Nephron (organoid): ENCODE results near the gene GZMM.
A peak's percentile ranks its signal among the peaks of the same experiment; 100 is the strongest.

ENCODE experiments used
- H3K27ac Mint-ChIP-seq, 3 experiments: 2 replicates each; pipeline ENCODE4 v1.8.0; 2020; ENCODE audit warnings: mixed read lengths in 3 of 3, mild to moderate bottlenecking in 2 of 3, moderate library complexity in 1 of 3
- H3K27me3 Mint-ChIP-seq: 2 replicates; pipeline ENCODE4 v1.8.0; 2021; ENCODE audit warnings: low read depth, mild to moderate bottlenecking, moderate library complexity, mixed read lengths
- H3K36me3 Mint-ChIP-seq: 2 replicates; pipeline ENCODE4 v1.8.0; 2020; ENCODE audit warnings: low read depth, mixed read lengths
- H3K4me1 Mint-ChIP-seq: 2 replicates; pipeline ENCODE4 v1.8.0; 2020; ENCODE audit warnings: mixed read lengths
- H3K4me3 Mint-ChIP-seq, 3 experiments: 2 replicates each; pipeline ENCODE4 v1.8.0; 2020; ENCODE audit warnings: mild to moderate bottlenecking in 3 of 3, mixed read lengths in 3 of 3, moderate library complexity in 2 of 3
- H3K9me3 Mint-ChIP-seq: 2 replicates; pipeline ENCODE4 v1.8.0; 2020; ENCODE audit warnings: mixed read lengths
- TF ChIP-seq, protein P1 (sequence below), 3 experiments: fragments of 200-600 bp; sonication (generic); IDR thresholded peaks; one replicate each; pipeline ENCODE4 v1.5.0; 2021; ENCODE audit warnings: antibody characterized with exemption in 3 of 3; ENCODE audit not compliant: unreplicated experiment in 3 of 3

The GZMM gene

DNA sequence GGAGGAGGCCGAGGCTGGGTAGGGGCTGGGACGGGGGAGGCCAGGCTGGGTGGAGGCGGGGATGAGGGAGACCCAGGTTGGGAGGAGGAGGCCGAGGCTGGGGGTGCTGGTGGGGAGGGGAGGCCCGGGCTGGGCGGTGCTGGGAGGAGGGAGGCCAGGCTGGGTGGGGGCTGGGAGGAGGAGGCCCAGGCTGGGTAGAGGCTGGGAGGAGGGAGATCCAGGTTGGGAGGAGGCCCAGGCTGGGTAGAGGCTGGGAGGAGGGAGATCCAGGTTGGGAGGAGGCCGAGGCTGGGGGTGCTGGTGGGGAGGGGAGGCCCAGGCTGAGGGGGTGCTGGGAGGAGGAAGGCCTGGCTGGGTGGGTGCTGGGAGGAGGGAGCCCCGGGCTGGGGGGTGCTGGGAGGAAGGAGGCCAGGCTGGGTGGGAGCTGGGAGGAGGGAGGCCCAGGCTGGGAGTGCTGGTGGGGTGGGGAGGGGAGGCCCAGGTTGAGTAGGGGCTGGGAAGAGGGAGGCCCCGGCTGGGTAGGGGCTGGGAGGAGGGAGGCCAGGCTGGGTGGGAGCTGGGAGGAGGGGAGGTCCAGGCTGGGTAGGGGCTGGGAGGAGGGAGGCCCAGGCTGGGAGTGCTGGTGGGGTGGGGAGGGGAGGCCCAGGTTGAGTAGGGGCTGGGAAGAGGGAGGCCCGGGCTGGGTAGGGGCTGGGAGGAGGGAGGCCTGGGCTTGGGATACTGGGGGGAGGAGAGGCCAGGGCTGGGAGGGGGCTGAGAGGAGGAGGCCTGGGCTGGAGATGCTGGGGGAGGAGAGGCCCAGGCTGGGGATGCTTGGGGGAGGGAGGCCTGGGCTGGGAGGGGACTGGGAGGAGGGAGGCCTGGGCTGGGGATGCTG lies 25.9 kb upstream of the GZMM start:
- Mint-ChIP-seq H3K27me3 (peaks cover 4% of the 10 kb centered on the region), H3K9me3 (no peaks in the 10 kb centered on the region), H3K4me1 (peaks cover 29% of the 10 kb centered on the region), H3K36me3 (peaks cover 13% of the 10 kb centered on the region), H3K27ac (peak overlapping the region; percentile 40 to 85 (median 51)), H3K4me3 (peak overlapping the region in 1 of 3 experiments; percentile 32)
- TF ChIP-seq, protein P1, sequence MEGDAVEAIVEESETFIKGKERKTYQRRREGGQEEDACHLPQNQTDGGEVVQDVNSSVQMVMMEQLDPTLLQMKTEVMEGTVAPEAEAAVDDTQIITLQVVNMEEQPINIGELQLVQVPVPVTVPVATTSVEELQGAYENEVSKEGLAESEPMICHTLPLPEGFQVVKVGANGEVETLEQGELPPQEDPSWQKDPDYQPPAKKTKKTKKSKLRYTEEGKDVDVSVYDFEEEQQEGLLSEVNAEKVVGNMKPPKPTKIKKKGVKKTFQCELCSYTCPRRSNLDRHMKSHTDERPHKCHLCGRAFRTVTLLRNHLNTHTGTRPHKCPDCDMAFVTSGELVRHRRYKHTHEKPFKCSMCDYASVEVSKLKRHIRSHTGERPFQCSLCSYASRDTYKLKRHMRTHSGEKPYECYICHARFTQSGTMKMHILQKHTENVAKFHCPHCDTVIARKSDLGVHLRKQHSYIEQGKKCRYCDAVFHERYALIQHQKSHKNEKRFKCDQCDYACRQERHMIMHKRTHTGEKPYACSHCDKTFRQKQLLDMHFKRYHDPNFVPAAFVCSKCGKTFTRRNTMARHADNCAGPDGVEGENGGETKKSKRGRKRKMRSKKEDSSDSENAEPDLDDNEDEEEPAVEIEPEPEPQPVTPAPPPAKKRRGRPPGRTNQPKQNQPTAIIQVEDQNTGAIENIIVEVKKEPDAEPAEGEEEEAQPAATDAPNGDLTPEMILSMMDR (IDR thresholded peaks at IDR 0.05; ENCODE audit: unreplicated experiment in 3 of 3) = no peak

DNA sequence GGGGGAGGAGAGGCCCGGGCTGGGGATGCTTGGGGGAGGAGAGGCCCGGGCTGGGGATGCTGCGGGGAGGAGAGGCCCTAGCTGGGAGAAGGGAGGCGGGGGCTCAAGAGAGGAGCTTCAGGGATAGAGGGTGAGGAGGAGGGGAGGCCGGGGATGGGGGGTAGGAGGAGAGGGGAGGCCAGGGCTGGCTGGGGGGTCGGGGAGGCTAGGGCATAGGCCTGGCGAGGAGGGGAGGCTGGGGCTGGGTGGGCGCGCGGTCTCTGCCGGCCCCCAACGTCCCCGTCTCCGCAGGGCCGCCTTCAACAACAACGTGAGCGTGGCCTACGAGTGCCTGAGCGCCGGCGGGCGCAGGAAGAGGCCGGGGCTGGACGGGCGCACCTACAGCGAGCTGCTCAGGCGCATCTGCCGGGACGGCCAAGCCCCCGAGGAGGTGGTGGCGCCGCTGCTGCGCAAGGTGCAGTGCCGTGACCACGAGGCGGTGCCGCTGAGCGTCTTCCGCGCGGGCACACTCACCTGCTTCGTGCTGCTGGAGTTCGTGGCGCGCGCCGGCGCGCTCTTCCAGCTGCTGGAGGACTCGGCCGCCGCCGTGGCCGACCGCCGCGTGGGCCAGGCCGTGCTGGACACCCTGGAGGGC lies 25.1 kb upstream of the GZMM start:
- TF ChIP-seq, protein P1 (IDR thresholded peaks at IDR 0.05; ENCODE audit: unreplicated experiment in 3 of 3) = peak in 1 of 3 experiments; percentile 26
- peak overlapping the region; percentile 40 to 85 (median 51) for H3K27ac Mint-ChIP-seq
- peak overlapping the region in 1 of 3 experiments; percentile 32 for H3K4me3 Mint-ChIP-seq
- peaks cover 13% of the 10 kb centered on the region for H3K36me3 Mint-ChIP-seq
- peaks cover 24% of the 10 kb centered on the region for H3K4me1 Mint-ChIP-seq
- no peaks in the 10 kb centered on the region for H3K9me3 Mint-ChIP-seq
- H3K27me3 Mint-ChIP-seq = peaks cover under 1% of the 10 kb centered on the region

DNA sequence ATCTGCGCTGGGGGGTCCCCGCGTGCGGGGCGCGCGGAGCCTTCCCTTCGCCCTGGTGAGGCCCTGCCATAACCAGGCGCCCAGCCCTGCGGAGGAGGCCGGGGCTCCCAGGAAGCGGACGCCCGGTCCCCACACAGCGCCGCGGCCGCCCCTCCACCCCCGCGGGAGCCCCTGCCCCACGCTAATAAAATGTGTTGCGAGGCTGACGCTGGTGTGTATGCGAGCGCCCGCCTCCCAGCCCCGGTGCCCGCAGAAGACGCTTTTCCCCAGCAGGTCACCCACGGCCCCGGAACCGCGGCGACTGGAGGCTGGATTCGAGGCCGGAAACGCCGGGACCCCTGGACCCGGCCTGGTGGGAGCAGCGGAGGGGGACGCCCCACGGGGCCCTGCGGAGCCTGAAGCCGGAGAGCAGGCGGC lies 24.4 kb upstream of the GZMM start:
- H3K36me3 Mint-ChIP-seq = peaks cover 8% of the 10 kb centered on the region
- TF ChIP-seq, protein P1 (IDR thresholded peaks at IDR 0.05; ENCODE audit: unreplicated experiment in 3 of 3) = no peak
- H3K4me3 Mint-ChIP-seq = no peak overlapping the region
- no peaks in the 10 kb centered on the region for H3K27me3 Mint-ChIP-seq
- H3K4me1 Mint-ChIP-seq = peaks cover 18% of the 10 kb centered on the region
- no peak overlapping the region for H3K27ac Mint-ChIP-seq
- H3K9me3 Mint-ChIP-seq = no peaks in the 10 kb centered on the region

DNA sequence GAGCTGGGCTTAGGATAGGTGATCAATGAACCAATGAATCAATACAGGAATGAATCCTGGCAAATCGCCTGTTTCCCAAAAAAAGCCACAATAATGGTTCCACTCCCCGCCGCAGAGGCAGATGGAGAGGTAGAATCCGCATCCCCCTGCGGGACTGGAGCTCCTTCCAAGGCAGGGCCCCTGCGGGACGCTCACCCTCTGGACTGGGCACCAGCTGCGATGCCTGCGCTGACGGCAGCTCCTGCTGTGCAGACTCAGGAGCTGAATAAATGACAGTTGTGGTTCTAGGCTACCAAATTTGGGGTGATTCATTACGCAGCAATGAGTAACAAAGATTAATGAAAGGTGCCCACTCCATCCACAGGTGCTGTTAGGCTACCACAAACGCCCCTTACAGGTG lies 21.1 kb upstream of the GZMM start:
- Mint-ChIP-seq H3K4me1 (peaks cover 9% of the 10 kb centered on the region), H3K9me3 (no peaks in the 10 kb centered on the region), H3K36me3 (peaks cover 8% of the 10 kb centered on the region), H3K27ac (peak overlapping the region in 2 of 3 experiments; percentile 27 to 57), H3K27me3 (no peaks in the 10 kb centered on the region), H3K4me3 (peak overlapping the region in 1 of 3 experiments; percentile 53)
- TF ChIP-seq, protein P1 (IDR thresholded peaks at IDR 0.05; ENCODE audit: unreplicated experiment in 3 of 3) = no peak

DNA sequence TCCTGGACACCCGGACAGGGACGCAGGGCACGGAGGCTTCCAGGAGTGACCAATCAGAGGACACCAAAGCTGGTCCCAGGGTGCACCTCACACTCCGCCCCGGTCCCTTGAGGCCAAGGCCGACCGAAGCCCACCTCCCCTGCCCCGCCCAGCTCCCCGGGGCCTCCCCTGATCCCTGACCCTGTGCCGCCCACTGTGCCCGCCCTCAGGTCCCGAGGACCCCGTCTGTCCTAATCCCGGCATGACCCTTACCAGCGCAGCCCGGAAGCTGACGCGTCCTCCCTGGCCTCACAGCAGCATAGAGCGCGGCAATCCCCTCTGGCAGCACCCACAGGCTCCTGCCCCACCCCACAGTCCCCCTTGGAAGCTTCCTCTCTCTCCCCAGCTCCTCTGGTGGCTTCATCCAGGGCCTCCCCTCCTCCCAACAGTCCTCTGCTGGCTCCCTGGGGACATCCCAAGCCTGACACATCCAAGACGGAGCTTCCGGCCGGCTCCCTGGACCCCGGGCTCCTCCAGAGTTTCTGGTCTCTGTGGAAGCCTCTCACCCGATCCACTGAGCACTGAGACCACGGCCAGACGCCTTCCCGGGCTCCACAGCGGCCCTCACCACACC lies 19.7 kb upstream of the GZMM start:
- peaks cover 14% of the 10 kb centered on the region for H3K4me1 Mint-ChIP-seq
- H3K27me3 Mint-ChIP-seq = no peaks in the 10 kb centered on the region
- H3K9me3 Mint-ChIP-seq = no peaks in the 10 kb centered on the region
- TF ChIP-seq, protein P1 (IDR thresholded peaks at IDR 0.05; ENCODE audit: unreplicated experiment in 3 of 3) = no peak
- H3K27ac Mint-ChIP-seq = peak overlapping the region in 1 of 3 experiments; percentile 42
- peaks cover 8% of the 10 kb centered on the region for H3K36me3 Mint-ChIP-seq
- peak overlapping the region in 1 of 3 experiments; percentile 25 for H3K4me3 Mint-ChIP-seq
